GM10248 (cell line): ENCODE measurements around the gene NFKBIE.

ENCODE experiments used
- CTCF ChIA-PET: fragments of 300-600 bp; sonication (Branson Sonifier 250); formaldehyde crosslinking; extraction: SDS; loops from one replicate; lab custom pipeline; 2021; ENCODE audit warnings: antibody characterized with exemption; lab: Yijun Ruan, JAX
- POLR2A ChIA-PET: fragments of 350-650 bp; sonication (Branson Sonifier 250); formaldehyde crosslinking; extraction: SDS; loops from one replicate; lab custom pipeline; 2020; ENCODE audit warnings: antibody characterized with exemption; lab: Yijun Ruan, JAX
- DNase-seq: peaks from one replicate; pipeline ENCODE4 v3.0.0; 2012; ENCODE audit errors: extremely low spot score
- TF ChIP-seq, protein P1 (sequence below): IDR thresholded peaks from 2 replicates; pipeline ENCODE4 v1.5.1; 2012; ENCODE audit warnings: mild to moderate bottlenecking, low read depth; ENCODE audit errors: extremely low read depth, missing control alignments, control extremely low read depth

Gene NFKBIE

DNA sequence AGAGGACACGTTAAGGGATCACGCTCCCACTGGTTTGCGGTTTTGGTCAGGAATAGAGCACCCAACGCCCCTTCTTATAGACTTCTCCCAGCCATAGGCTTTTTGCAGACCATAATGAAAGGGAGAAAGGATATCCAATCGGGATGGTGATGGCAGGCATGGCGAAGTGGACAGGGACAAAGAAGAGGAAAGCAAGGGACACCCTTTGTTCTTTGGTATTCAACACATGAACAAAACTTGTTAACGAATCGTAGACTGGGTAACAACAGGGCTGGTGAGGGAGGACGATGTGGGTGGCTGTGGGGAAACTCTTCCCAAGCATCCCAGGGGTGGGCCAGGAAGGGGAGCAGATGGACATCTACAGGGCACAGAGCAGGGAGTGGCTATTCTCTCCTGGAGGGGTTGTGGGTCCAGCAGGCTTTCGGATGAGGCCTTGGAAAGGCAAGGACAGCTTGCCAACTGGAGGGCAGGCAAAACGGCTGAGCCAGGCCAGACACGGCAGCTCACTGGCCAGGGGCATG lies 19.9 kb downstream of the NFKBIE start:
- POLR2A ChIA-PET: interaction anchor here (1.0 to 3.8 kb wide), 6 partner anchors 8 to 22 kb away, joined by 3 to 56 read pairs (median 13); partner anchors contain the start of genes SLC29A1 and SLC35B2
- DNase-seq: no peak
- TF ChIP-seq, protein P1, sequence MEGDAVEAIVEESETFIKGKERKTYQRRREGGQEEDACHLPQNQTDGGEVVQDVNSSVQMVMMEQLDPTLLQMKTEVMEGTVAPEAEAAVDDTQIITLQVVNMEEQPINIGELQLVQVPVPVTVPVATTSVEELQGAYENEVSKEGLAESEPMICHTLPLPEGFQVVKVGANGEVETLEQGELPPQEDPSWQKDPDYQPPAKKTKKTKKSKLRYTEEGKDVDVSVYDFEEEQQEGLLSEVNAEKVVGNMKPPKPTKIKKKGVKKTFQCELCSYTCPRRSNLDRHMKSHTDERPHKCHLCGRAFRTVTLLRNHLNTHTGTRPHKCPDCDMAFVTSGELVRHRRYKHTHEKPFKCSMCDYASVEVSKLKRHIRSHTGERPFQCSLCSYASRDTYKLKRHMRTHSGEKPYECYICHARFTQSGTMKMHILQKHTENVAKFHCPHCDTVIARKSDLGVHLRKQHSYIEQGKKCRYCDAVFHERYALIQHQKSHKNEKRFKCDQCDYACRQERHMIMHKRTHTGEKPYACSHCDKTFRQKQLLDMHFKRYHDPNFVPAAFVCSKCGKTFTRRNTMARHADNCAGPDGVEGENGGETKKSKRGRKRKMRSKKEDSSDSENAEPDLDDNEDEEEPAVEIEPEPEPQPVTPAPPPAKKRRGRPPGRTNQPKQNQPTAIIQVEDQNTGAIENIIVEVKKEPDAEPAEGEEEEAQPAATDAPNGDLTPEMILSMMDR: no peak
- CTCF ChIA-PET: interaction anchor here (0.8 to 6.9 kb wide), 14 partner anchors 8 to 166 kb away, joined by 3 to 56 read pairs (median 6); partner anchors contain the start of genes SLC29A1 and SLC35B2

DNA sequence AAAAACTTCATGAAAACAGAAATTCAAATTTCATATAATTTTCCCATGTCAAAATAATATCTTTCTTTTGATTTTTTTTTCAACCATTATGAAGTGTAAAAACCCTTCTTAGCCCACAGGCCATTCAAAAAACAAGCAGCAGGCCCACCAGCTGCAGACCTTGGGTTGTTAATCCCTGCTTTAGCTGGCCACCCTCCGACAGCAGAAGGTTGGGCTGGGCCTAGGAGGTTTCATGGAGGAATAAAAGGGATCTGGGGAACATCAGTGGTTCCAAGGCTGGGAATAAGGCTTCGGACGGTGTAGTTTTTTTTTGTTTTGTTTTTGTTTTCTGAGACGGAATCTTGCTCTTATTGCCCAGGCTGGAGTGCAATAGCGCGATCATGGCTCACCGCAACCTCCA lies 22.0 kb downstream of the NFKBIE start:
- TF ChIP-seq, protein P1: no peak
- ChIA-PET CTCF (interaction anchor here (0.8 to 6.9 kb wide), 8 partner anchors 10 to 148 kb away, joined by 3 to 56 read pairs (median 6); partner anchors contain the start of gene SLC29A1), POLR2A (no interaction called here)
- no peak for DNase-seq

GRCh38 chr6:44238687-44239350 lies 26.5 kb downstream of the NFKBIE start:
- CTCF ChIA-PET: interaction anchor here (1.5 to 5.9 kb wide), 7 partner anchors 11 to 77 kb away, joined by 3 to 116 read pairs (median 8); partner anchors contain the start of gene SLC29A1
- no peak for DNase-seq
- POLR2A ChIA-PET: no interaction called here
- TF ChIP-seq, protein P1: no peak

DNA sequence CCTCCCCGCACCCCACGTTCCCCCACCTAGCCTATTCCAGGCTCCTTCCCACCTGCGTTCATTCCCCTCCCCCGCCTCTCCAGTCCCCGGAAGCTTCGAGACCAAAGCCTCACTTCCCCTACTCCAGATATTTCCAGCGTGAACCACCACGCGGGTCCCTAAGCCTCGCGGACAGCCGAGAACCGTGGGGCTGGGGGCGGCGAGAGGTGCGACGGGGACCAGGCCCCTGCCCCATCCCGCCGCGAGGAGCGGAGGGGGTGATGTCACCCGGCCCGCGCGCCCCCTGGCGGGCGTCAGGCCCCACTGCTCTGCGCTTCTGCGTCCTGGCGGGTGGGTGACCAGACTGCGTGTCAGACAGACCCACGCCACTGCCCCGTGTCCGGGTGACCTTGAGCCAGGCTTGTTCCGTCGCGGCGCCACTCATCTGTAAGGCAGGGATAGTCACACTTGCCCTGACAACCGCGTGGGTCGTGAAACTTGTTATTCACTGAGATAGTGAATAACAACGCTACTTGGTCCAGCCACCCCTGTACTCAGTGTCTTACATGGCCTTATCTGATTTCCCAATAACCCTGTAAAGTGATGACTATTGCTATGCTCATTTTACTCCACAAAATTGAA lies 27.4 kb downstream of the NFKBIE start:
- DNase-seq: peak; percentile 87
- POLR2A ChIA-PET: interaction anchor here (1.3 kb wide), 3 partner anchors 9 to 61 kb away, joined by 4 to 22 read pairs (median 6); partner anchors contain the start of genes HSP90AB1 and SLC29A1
- CTCF ChIA-PET: interaction anchor here (0.7 to 5.9 kb wide), 26 partner anchors 10 to 550 kb away, joined by 3 to 116 read pairs (median 6); partner anchors contain the start of genes HSP90AB1, MRPS18A, SLC29A1 and SLC35B2
- TF ChIP-seq, protein P1: peak; percentile 95

GRCh38 chr6:44237021-44237812 lies 28.1 kb downstream of the NFKBIE start:
- DNase-seq: peak; percentile 69
- ChIA-PET CTCF (interaction anchor here (0.7 to 5.9 kb wide), 27 partner anchors 9 to 549 kb away, joined by 3 to 116 read pairs (median 6); partner anchors contain the start of genes HSP90AB1, MRPS18A, SLC29A1 and SLC35B2), POLR2A (interaction anchor here (0.5 to 1.3 kb wide), 4 partner anchors 10 to 110 kb away, joined by 4 to 22 read pairs (median 6); partner anchors contain the start of genes HSP90AB1, MRPL14, SLC29A1 and TMEM63B)
- TF ChIP-seq, protein P1: no peak
